Measurements from ENCODE around the gene RBM19.

Gene RBM19

DNA sequence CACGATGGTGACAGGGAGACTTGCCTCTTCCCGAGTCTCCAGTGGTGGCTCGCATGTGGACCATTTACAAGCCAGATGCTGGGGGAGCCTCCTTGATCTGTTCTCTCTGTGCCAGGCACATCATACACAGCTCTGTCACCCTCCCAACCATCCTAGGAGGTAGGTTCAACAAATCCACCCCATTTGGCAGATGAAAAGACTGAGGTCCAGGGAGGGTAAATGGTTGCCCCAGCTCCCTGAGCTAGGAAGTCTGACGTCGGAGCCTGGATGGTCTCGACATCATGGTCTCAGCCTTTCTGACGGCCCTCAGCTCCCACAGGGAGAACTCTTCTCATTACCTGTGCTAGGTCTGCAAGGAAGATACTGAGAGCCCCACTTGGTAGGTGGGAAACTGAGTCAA, 189.6 kb downstream of the RBM19 start:
- DNase-seq (ENCODE audit: low read depth) = no peak

DNA sequence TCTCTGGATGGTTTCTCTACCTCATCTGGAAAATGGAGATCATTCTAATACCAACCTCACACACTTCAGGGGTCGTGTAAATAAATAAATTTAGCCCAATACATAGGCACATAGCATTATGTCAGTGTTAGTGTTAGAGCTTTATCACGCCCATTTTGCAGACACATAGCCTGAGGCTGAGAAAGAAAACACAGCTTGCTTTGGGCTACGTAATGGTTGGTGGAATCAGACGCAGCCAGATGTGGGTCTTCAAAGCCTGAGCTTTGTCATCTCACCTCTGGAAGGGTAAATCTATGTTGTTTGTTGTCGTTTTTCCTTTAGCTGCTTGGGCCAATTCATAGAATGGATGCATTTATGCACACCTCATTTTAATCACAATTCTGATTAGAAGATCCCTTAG, 191.6 kb downstream of the RBM19 start:
- no peak for DNase-seq (ENCODE audit: low read depth)

DNA sequence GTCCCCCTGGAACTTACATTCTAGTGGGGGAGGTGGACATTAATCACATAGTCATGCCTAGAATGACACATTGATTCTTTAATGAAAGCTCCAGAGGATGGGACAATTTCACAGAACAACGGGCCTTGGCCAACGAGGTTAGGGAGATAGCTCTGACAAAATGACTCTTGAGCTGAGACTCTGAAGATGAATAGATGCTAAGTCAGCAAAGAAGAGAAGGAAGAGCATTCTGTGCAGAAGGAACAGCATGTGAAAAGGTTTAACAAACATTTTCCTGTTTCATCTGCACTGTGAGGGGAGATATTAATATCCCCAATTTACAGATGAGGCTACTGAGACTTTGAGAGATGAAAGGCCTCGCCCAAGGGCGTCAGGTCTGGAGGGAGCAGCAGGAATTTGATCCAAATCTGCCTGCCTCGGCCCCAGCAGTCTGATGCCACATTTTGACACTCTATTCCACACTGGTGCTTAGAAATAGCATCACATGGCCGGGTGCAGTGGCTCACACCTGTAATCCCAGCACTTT, 193.6 kb downstream of the RBM19 start:
- no peak for DNase-seq (ENCODE audit: low read depth)

DNA sequence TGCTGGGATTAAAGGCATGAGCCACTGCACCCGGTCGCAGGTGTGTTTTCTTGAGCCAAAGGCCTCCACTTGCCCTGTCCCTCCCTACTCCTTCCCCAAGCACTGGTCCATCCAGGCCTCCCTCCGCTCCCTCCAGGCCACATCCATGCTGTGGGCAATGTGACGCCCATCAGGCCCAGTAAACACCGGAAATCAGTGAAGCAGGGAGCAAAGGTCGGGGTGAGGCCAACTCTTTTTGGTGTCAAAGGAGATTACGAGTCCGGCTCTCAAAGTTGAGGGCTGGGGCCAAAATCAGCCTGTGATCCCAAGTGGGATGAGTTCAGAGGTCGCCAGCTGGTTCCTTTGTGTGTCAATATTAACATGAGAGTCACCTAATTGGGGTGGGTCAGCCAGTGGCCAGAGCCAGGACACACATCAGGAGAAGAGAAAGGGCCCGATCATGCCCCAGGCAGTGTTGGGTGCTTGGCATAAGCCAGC, 195.7 kb downstream of the RBM19 start:
- DNase-seq (ENCODE audit: low read depth) = no peak

GRCh38 chr12:113769305-113769704, 196.8 kb downstream of the RBM19 start:
- DNase-seq (ENCODE audit: low read depth) = no peak

DNA sequence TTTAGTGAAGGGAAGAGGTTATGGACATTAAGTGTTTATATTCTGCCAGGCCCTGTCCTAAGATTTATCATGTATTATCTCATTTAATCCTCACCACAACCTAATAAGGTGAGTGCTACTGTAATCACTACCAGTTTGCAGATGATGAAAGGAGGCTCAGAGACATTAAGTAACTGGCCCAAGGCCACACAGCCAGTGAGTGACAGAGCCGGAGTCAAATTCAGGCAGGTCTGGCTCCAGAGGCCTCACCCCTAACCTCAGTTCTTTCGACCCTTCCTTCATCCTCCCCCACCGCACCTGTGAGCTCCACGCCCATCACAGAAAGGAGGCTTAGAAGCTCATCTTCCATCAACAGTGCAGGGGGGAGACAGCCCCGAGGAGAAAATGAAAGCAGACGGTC, 197.3 kb downstream of the RBM19 start:
- DNase-seq (ENCODE audit: low read depth) = no peak

- peak; percentile 75 for DNase-seq (ENCODE audit: low read depth)
These were observed 198.9 kb downstream of the RBM19 start for GRCh38 chr12:113766879-113767878.

Measured in HS-27A (cell line).